CD4-positive, alpha-beta T cell treated with Interleukin-2 at 100 ng/mL for 4 hours (primary cell): ENCODE data around the gene SSUH2.

Experiments used
- DNase-seq: peaks from one replicate; pipeline ENCODE4 v3.0.0-alpha.2; 2020; ENCODE audit warnings: low spot score

SSUH2 gene

DNA sequence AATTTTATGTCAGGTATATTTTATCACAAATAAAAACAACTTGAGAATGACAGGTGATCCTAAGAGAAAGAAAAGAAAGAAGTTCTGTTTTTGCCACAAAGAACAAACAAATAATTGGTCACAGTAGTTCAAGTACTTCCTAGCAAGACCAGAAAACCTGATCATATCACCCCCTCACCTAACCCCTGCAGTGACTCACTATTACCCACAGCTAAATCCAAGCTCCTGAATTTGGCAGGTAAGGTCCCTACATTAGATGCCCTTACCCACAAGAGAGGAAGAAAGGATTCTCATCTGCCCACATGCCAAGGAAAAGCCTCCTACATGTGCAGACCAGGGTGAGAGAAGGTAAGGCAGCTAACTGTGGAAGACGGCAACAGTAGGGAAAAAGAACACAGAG, 4.4 kb downstream of the SSUH2 start:
- no peak for DNase-seq

DNA sequence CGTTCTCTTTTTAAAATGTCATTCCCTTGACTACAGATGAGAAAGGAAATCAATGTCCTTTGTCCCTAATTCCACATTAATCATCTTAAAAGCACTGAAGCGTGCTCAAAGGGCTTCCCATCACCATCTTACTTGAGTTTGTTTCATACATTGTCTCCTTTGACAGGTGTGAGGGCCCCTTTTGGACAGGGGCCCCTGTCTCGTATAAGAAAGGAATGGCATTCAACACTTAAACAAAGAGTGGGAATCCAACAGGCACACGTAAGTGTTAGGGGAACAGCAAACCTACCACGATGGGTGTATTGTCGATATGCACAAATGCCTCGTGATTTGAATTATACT, 5.0 kb downstream of the SSUH2 start:
- DNase-seq = no peak

GRCh38 chr3:8638994-8639658, 5.5 kb downstream of the SSUH2 start:
- DNase-seq = no peak

- no peak for DNase-seq
Observed at GRCh38 chr3:8637348-8637747, 7.2 kb downstream of the SSUH2 start.

DNA sequence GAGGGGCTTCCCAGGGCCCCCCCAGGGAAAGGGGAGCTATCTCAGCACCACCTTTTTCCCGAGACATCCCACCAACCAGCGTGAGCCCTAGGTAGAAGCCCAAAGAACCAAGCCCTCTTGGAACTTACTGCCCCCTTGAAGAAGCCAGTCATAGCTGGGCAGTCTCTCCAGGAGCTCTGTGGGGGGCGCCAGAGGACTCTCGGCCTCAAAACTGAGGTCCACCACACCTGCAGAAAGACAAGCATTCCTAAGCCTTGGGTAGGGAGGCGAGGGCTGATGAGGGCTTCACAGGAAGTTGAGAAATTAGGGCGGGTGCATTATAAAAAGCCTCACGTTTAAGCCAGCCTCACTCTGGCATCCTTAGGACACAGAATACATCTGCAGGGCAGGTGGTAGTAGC, 9.0 kb downstream of the SSUH2 start:
- DNase-seq = no peak

- no peak for DNase-seq
Observed at GRCh38 chr3:8635125-8635524, 9.5 kb downstream of the SSUH2 start.

DNA sequence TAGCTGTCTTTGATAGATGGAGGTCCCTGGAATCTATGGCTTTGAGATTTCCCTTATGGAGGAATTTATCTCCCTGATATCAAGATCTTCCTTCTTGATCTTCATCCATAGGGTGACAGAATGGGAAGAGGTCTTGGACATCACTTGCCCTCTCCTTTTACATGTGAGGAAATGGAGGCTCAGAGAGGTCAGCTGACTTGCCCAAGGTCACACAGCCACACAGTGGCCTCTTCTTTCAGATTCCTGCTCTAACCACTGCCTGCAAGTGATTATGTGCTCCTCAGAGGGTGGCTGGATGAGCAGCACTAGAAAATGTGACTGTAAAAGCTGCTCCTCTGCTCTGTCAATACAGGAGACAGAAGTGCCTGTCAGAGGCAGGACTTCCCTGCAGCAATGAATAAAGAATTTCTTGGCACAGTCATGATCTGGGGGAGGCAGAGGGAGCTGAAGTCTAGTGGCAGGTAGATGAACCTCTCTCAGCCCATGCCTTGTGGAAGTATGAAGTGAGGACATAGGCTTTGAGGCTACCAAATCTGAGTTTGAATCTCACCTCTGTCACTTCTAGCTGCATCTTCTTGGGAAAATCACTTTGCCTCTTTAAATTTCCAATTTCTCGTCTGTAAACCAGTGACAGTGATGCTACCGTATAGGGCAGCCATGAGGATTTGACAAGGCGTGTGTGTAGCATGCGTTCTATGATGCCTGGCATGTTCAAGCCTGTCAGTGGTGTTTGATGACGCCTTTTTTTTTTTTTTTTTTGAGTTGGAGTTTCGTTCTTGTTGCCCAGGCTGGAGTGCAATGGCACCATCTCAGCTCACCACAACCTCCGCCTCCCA, 12.0 kb downstream of the SSUH2 start:
- DNase-seq = no peak

DNA sequence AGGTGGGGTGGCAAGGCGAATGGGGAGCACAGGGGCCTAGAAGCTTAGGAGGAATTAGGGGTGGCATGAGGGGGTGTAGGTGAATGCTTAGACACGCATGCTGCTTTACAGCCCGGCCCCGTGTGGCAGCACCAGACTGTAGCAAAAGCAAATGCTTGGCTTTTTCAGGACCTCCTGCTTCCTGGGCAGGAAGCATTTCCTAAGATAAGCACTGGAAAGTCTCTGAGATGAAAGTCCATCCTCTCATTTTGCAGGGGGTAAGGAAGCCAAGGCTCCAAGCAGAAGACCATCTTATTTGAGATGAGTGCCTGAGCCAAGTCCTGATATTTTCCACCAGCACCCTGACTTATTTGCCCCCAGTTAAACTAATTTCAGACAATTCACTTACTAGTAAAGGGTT, 12.9 kb downstream of the SSUH2 start:
- no peak for DNase-seq

- DNase-seq = peak; percentile 78
Observed at GRCh38 chr3:8629151-8630021, 15.2 kb downstream of the SSUH2 start.

DNA sequence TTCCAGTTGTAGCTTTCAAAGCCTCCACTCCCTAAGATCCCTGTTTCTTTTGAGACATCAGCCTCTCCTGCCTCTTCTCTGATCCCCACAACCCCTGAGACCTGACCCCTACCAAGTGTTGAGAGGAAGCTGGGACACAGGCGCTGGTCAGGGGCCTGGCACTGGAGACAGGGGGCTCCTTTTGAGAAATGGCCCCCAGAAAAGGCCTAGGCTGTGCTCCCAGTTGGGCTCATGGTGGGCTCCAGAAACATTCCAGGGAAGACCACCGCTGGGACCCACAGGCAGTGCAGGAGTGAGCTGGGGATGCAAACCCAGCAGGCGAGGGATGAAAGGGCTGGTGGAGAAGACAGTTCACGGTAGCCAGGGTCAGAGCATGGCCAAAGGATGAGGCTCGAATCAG, 16.6 kb downstream of the SSUH2 start:
- no peak for DNase-seq

DNA sequence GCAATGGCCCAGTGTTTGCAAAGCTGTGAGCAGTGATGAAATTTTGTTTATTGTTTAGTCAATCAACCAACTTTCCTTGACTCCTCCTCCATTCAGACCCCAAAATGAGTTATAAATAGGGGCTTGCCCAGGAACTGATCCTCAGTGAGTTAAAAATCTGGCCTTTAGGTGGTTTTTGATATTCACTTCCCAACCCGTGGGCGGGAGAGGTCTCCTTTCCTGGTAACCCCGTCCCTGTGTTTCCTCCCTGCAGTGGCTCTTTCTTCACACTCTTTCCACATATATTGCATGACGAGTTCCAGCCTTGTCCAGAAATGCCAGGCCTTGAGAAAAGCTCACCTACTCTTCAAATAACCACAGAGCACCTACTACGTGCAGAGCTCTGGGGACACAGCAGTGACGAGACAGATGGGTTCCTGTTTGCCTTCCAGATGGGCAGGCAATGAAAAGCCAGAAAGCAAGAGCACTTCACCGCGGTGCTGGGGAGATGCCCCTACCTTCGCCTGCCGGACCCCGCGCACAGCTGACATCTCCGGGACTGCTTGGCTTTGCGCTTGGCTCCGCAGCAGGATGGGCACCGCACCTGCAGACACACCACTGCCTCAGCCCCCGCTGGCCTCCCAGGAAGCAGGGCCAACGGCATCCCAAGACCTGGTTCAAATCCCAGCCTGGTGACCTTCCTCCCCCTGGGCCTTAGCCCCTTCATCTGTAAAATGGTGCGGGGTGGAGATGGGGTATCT, 17.2 kb downstream of the SSUH2 start:
- DNase-seq = no peak

DNA sequence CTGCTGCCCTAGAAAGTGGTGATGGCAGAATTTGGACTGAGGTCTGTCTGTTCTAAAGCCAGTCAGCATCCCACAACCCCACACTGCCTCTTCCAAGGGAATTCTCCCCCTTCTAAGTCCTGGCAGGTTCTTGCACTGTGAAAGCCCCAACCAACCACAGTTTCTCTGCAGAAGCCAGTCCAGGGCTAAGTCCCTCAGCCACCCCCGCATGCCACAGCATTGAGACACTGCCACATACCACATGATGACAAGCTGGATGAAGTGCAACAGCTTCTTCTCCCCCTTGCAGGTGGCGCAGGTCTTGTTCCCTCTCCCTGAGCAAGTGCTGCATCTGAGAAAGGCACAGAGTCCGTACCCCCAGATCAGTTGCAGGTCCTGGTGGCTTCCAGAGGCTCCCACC, 18.6 kb downstream of the SSUH2 start:
- no peak for DNase-seq

DNA sequence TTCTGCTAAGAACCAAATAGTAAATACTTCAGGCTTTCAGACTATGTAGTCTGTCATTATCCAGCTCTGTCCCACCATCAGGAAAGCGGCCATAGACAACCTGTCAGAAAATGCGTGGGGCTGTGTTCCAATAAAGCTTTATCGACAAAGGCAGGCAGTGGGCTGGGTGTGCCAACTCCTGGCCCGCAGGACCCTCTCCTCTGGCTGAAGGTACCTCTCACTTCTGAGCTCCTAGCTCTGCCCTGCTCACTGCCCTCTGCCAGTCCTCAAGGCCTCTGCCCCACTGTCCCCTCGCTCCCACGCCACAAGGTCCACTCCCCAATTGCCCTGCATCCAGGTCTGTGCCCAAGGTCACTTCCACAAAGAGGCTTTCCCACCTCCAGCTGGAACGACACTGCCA, 20.0 kb downstream of the SSUH2 start:
- DNase-seq = no peak

- no peak for DNase-seq
Observed at GRCh38 chr3:8623741-8624140, 20.9 kb downstream of the SSUH2 start.

DNA sequence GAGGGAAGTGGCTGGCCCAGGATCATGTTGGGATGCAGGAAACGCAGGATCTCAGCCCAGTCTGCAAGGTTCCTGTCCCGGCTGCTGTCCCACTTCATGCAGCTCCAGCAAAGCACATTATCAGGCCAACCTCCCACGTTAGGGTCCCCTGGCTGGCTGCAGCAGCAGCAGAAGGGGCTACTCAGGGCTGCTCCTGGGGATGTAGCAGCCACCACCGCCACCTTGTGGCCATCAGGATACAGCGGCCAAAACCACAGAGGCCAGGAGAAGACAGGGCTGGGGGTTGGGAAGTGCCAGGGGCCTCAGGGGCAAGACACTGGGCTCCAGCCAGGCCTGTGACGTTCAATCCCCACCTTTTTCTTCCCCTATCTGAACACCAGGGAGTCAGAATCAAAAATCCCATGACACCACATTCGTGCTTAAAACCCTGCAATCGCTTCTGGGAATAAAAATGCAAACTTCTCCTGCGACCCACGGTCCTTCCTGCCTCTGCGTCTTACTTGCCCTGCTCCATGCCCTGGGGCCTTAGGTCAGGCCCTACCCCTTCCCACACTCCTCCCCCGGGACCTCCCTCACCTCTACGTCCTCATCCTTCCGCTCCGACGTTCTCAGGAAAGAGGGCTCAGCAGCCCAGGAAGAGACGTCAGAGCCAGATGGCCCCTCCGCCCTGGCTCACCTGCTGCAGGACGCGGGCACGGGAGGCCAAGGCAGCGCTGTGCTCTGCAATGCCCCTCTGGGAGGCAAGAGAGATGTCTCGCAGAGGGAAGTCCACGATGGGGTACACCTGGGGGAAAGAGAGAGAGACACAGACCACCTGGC, 21.5 kb downstream of the SSUH2 start:
- peak; percentile 53 for DNase-seq

- DNase-seq = no peak
Observed at GRCh38 chr3:8621872-8622271, 22.7 kb downstream of the SSUH2 start.

GRCh38 chr3:8621141-8621540, 23.5 kb downstream of the SSUH2 start:
- DNase-seq = no peak

DNA sequence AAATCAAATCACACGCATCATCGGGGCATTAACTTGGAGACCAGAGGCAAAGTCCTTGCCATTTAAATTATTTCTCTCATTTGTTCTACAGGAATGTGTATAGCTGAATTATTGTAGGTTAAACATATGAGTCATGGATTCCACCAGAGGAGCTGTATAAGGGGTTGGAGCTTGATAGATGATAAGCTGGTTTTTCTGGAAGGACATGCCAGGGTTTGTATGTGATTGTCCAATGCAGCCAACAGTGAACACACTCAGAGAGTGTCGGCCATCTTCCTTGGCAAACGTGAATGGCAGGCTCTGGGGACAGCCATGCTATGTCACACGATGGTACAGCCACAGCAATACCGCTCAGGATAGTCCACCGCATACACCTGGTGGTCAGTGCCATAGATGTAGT, 25.1 kb downstream of the SSUH2 start:
- no peak for DNase-seq

DNA sequence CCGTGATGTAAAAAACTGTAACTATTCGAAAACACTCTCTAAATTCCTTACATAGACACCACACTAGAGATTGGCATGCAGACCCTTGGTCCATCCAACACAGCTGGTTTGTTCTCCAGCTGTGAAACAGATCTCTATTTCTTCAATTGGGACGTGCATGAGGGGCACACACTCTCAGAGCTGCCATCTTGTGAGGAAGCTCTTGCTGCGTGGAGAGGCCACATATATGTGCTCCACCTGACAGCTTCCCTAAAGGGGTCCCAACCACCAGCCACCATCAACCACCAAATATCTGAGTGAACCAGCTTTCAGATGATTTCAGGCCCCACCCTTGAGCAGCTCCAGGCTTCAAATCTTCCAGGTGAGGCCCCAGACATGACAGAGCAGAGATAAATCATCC, 25.6 kb downstream of the SSUH2 start:
- DNase-seq = no peak

DNA sequence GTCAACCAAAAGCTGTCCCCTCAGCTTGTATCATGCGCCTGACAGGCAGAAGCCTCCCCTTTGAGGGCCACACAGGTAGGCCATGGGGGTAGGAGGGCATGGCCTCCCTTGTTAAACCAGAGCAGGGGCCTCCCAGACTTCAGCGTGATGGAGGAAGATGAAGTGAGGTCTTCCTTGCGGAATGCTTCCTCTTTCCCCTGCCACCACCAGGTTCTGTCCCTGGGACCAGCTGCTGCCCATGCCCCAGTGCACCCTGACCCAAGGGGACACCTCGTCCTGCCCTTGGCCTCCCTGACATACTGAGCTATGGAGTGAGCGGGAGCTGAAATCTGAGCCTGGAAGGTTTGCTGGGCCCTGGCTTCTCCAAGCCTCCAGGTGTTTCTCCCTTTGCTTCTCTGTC, 26.7 kb downstream of the SSUH2 start:
- no peak for DNase-seq

GRCh38 chr3:8610951-8611350, 33.6 kb downstream of the SSUH2 start:
- DNase-seq = no peak
